SK-N-SH (cell line): ENCODE results near the gene TMA7. TPM values are rescaled to one million over a fixed set of nuclear protein-coding genes. Genes with fewer than 3 reads are reported as not detected.

Experiments
- CTCF ChIA-PET: fragments of 300-600, 350-600 bp; formaldehyde crosslinking; extraction: SDS; loops from one replicate; lab custom pipeline; 2021; lab: Yijun Ruan, JAX
- POLR2A ChIA-PET: fragments of 350-600 bp; sonication (Branson Sonifier 250); formaldehyde crosslinking; extraction: SDS; loops from one replicate; lab custom pipeline; 2020; ENCODE audit warnings: antibody characterized with exemption, inconsistent platforms; lab: Yijun Ruan, JAX
- DNase-seq: peaks from one replicate; pipeline ENCODE4 v3.0.0; 2012
- H2AFZ ChIP-seq: fragments of 200-600 bp; sonication (generic); 2 replicates; pipeline ENCODE4 v1.8.1; 2016; ENCODE audit warnings: antibody characterized with exemption, mild to moderate bottlenecking, low read depth
- H3F3A ChIP-seq: fragments of 200-600 bp; sonication (generic); replicated peaks from 2 replicates; pipeline ENCODE3; 2016; ENCODE audit warnings: antibody characterized with exemption, mild to moderate bottlenecking; ENCODE audit not compliant: insufficient read depth
- H3K27ac ChIP-seq, 2 experiments: fragments of 200-500 bp in 1 of 2; fragments of 200-600 bp in 1 of 2; sonication (Bioruptor generic) in 1 of 2; sonication (generic), shearing (Covaris generic) in 1 of 2; 2 replicates each; pipeline versions ENCODE4 v1.5.1 to v1.6.1; 2014 to 2016; ENCODE audit warnings: low read depth in 2 of 2, inconsistent platforms in 1 of 2, low read length in 1 of 2, mild to moderate bottlenecking in 1 of 2, mixed read lengths in 1 of 2
- H3K27me3 ChIP-seq: fragments of 200-600 bp; sonication (generic), shearing (Covaris generic); 2 replicates; pipeline ENCODE4 v1.6.1; 2016; ENCODE audit warnings: mixed run types; ENCODE audit not compliant: insufficient read depth
- H3K36me3 ChIP-seq, 2 experiments: fragments of 200-500 bp in 1 of 2; fragments of 200-600 bp in 1 of 2; sonication (Bioruptor generic) in 1 of 2; sonication (generic) in 1 of 2; replicated peaks in 1 of 2; 2 replicates each; pipeline versions ENCODE3 to v1.5.1; 2014 to 2016; ENCODE audit warnings: low read length in 1 of 2, mild to moderate bottlenecking in 1 of 2; ENCODE audit not compliant: insufficient read depth in 2 of 2, control insufficient read depth in 1 of 2
- H3K4me1 ChIP-seq, 2 experiments: fragments of 200-500 bp in 1 of 2; fragments of 200-600 bp in 1 of 2; sonication (Bioruptor generic) in 1 of 2; sonication (generic), shearing (Covaris generic) in 1 of 2; 2 replicates each; pipeline versions ENCODE4 v1.5.1 to v1.6.1; 2014 to 2016; ENCODE audit warnings: low read depth in 1 of 2, low read length in 1 of 2, mixed run types in 1 of 2; ENCODE audit not compliant: insufficient read depth in 2 of 2, control insufficient read depth in 1 of 2
- H3K4me2 ChIP-seq: fragments of 200-600 bp; sonication (generic), shearing (Covaris generic); 2 replicates; pipeline ENCODE4 v1.6.1; 2017; ENCODE audit warnings: mixed run types
- H3K4me3 ChIP-seq, 2 experiments: fragments of 200-500 bp in 1 of 2; fragments of 200-600 bp in 1 of 2; sonication (Bioruptor generic) in 1 of 2; sonication (generic), shearing (Covaris generic) in 1 of 2; 2 replicates each; pipeline versions ENCODE4 v1.5.1 to v1.8.1; 2014 to 2016; ENCODE audit warnings: low read depth in 2 of 2, inconsistent platforms in 1 of 2, low read length in 1 of 2, mild to moderate bottlenecking in 1 of 2, mixed read lengths in 1 of 2, moderate library complexity in 1 of 2
- H3K79me2 ChIP-seq: fragments of 200-600 bp; sonication (generic); 2 replicates; pipeline ENCODE4 v1.8.1; 2017; ENCODE audit warnings: mild to moderate bottlenecking; ENCODE audit not compliant: insufficient read depth
- H3K9ac ChIP-seq: fragments of 200-600 bp; sonication (generic); 2 replicates; pipeline ENCODE4 v1.6.1; 2017; ENCODE audit warnings: mixed run types
- H3K9me2 ChIP-seq: fragments of 200-600 bp; sonication (generic); 2 replicates; pipeline ENCODE4 v1.6.1; 2017; ENCODE audit warnings: mixed run types
- H3K9me3 ChIP-seq: fragments of 200-600 bp; sonication (generic); 2 replicates; pipeline ENCODE4 v1.6.1; 2017; ENCODE audit warnings: mixed run types, mild to moderate bottlenecking, moderate library complexity
- H4K20me1 ChIP-seq: fragments of 200-600 bp; sonication (generic); 2 replicates; pipeline ENCODE4 v1.6.1; 2017; ENCODE audit warnings: mild to moderate bottlenecking, mixed run types; ENCODE audit not compliant: insufficient read depth
- GATA2 ChIP-seq: sonication (generic); formaldehyde crosslinking; IDR thresholded peaks from 2 replicates; pipeline ENCODE4 v1.5.0; 2020; ENCODE audit warnings: mild to moderate bottlenecking, missing genetic modification reagents
- MEF2A ChIP-seq: IDR thresholded peaks from 2 replicates; pipeline ENCODE4 v1.4.0; 2012; ENCODE audit warnings: low read depth, borderline replicate concordance
- NFIC ChIP-seq: IDR thresholded peaks from 2 replicates; pipeline ENCODE4 v1.4.0; 2012; ENCODE audit warnings: borderline replicate concordance
- POLR2AphosphoS5 ChIP-seq: IDR thresholded peaks from 2 replicates; pipeline ENCODE4 v1.6.1; 2012; ENCODE audit warnings: low read depth, low read length
- RCOR1 ChIP-seq: fragments of 150-350 bp; IDR thresholded peaks from 2 replicates; pipeline ENCODE4 v1.6.1; 2017; ENCODE audit warnings: antibody characterized with exemption, low read length
- TCF12 ChIP-seq: IDR thresholded peaks from 2 replicates; pipeline ENCODE4 v1.4.0; 2012
- YY1 ChIP-seq: IDR thresholded peaks from 2 replicates; pipeline ENCODE4 v1.4.0; 2012; ENCODE audit warnings: low read depth, mild to moderate bottlenecking
- WGBS: methylation state at CpG from one replicate; pipeline ENCODE4 v1.1.6; 2017; ENCODE audit warnings: low lambda C conversion rate; 5-methylcytosine and 5-hydroxymethylcytosine counted together
- polyA plus RNA-seq, 3 experiments: library from polyadenylated mRNA; depleted of rRNA; stranded (reverse); fragments of >200 nt; gene quantifications; 2 replicates each; pipeline ENCODE4 v1.2.3, GENCODE V29; 2012
- TF ChIP-seq, protein P1 (sequence below): fragments of 150-350 bp; IDR thresholded peaks from 2 replicates; pipeline ENCODE4 v1.6.1; 2017; ENCODE audit warnings: antibody characterized with exemption, low read length, low read depth, borderline replicate concordance
- TF ChIP-seq, protein P2 (sequence below): IDR thresholded peaks from 2 replicates; pipeline ENCODE4 v1.6.1; 2012; ENCODE audit warnings: mild to moderate bottlenecking, low read depth, low read length, moderate library complexity
- TF ChIP-seq, protein P3 (sequence below): fragments of 150-350 bp; IDR thresholded peaks from 2 replicates; pipeline ENCODE4 v1.6.1; 2016; ENCODE audit warnings: mild to moderate bottlenecking, low read depth, low read length
- TF ChIP-seq, protein P4 (sequence below): IDR thresholded peaks from 2 replicates; pipeline ENCODE4 v1.4.0; 2012; ENCODE audit warnings: low read depth, borderline replicate concordance

The TMA7 gene
- polyA plus RNA-seq, 1 of the 3 experiments (the other 2 are of a cell fraction), result 438 TPM

DNA sequence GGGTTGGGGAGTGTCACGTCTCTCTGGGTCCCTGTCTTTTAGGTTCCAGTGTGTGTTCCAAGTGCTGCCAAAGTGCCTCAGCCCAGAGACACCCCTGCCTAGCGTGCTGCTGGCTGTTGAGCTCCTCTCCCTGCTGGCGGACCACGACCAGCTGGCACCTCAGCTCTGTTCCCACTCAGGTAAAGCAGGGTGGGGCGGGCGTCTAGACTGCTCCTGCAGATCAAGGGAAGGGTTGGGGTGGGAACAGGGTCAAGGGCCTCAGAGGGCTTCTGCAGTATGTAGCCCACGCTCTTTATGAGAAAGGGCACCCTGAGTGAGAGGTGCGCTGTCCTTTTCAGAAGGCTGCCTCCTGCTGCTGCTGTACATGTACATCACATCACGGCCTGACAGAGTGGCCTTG, 23.6 kb downstream of the TMA7 start:
- 93% methylated on average over 9 of the region's 9 CpGs for WGBS
- POLR2A ChIA-PET, result interaction anchor here (0.9 to 1.5 kb wide), 3 partner anchors 9 to 44 kb away, joined by 3 to 7 read pairs (median 4); no protein-coding TSS in a partner anchor
- Histone ChIP-seq H3K4me2 (no peak overlapping the region), H3K9me2 (no peaks in the 10 kb centered on the region), H3K9me3 (no peaks in the 10 kb centered on the region), H3K36me3 (peaks cover 26 to 57% of the 10 kb centered on the region in 2 experiments), H3K79me2 (peaks cover 26% of the 10 kb centered on the region), H3K4me1 (peaks cover 16 to 50% of the 10 kb centered on the region in 2 experiments; a peak in 2 of 4 replicates), H4K20me1 (no peaks in the 10 kb centered on the region), H3K27me3 (no peaks in the 10 kb centered on the region), H3K9ac (no peak overlapping the region), H2AFZ (no peak overlapping the region), H3K4me3 (no peak overlapping the region), H3K27ac (no peak overlapping the region), H3F3A (peaks cover 22% of the 10 kb centered on the region)
- no peak for DNase-seq
- CTCF ChIA-PET, result interaction anchor here (1.0 to 8.2 kb wide), 10 partner anchors 10 to 172 kb away, joined by 3 to 136 read pairs (median 6); partner anchors contain the start of genes PFKFB4 and SLC26A6
- TF ChIP-seq, protein P1, sequence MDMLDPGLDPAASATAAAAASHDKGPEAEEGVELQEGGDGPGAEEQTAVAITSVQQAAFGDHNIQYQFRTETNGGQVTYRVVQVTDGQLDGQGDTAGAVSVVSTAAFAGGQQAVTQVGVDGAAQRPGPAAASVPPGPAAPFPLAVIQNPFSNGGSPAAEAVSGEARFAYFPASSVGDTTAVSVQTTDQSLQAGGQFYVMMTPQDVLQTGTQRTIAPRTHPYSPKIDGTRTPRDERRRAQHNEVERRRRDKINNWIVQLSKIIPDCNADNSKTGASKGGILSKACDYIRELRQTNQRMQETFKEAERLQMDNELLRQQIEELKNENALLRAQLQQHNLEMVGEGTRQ, result no peak
- TF ChIP-seq GATA2 (CRISPR knock-in tag) (no peak), YY1 (no peak), NFIC (no peak), TCF12 (no peak), MEF2A (no peak), RCOR1 (no peak), POLR2AphosphoS5 (no peak)
- TF ChIP-seq, protein P2, sequence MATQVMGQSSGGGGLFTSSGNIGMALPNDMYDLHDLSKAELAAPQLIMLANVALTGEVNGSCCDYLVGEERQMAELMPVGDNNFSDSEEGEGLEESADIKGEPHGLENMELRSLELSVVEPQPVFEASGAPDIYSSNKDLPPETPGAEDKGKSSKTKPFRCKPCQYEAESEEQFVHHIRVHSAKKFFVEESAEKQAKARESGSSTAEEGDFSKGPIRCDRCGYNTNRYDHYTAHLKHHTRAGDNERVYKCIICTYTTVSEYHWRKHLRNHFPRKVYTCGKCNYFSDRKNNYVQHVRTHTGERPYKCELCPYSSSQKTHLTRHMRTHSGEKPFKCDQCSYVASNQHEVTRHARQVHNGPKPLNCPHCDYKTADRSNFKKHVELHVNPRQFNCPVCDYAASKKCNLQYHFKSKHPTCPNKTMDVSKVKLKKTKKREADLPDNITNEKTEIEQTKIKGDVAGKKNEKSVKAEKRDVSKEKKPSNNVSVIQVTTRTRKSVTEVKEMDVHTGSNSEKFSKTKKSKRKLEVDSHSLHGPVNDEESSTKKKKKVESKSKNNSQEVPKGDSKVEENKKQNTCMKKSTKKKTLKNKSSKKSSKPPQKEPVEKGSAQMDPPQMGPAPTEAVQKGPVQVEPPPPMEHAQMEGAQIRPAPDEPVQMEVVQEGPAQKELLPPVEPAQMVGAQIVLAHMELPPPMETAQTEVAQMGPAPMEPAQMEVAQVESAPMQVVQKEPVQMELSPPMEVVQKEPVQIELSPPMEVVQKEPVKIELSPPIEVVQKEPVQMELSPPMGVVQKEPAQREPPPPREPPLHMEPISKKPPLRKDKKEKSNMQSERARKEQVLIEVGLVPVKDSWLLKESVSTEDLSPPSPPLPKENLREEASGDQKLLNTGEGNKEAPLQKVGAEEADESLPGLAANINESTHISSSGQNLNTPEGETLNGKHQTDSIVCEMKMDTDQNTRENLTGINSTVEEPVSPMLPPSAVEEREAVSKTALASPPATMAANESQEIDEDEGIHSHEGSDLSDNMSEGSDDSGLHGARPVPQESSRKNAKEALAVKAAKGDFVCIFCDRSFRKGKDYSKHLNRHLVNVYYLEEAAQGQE, result no peak
- TF ChIP-seq, protein P3, sequence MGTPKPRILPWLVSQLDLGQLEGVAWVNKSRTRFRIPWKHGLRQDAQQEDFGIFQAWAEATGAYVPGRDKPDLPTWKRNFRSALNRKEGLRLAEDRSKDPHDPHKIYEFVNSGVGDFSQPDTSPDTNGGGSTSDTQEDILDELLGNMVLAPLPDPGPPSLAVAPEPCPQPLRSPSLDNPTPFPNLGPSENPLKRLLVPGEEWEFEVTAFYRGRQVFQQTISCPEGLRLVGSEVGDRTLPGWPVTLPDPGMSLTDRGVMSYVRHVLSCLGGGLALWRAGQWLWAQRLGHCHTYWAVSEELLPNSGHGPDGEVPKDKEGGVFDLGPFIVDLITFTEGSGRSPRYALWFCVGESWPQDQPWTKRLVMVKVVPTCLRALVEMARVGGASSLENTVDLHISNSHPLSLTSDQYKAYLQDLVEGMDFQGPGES, result no peak
- TF ChIP-seq, protein P4, sequence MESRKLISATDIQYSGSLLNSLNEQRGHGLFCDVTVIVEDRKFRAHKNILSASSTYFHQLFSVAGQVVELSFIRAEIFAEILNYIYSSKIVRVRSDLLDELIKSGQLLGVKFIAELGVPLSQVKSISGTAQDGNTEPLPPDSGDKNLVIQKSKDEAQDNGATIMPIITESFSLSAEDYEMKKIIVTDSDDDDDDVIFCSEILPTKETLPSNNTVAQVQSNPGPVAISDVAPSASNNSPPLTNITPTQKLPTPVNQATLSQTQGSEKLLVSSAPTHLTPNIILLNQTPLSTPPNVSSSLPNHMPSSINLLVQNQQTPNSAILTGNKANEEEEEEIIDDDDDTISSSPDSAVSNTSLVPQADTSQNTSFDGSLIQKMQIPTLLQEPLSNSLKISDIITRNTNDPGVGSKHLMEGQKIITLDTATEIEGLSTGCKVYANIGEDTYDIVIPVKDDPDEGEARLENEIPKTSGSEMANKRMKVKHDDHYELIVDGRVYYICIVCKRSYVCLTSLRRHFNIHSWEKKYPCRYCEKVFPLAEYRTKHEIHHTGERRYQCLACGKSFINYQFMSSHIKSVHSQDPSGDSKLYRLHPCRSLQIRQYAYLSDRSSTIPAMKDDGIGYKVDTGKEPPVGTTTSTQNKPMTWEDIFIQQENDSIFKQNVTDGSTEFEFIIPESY, result no peak
